GM19328 (cell line): ENCODE data around the gene RPF1.
"Not testable (repeated sequence)": the region's sequence is repeated elsewhere in the genome, so short reads cannot be mapped to it uniquely, and the experiment has no call there.

Experiments used
- ATAC-seq: cut with Tn5 transposase; IDR thresholded peaks from one replicate; pipeline ENCODE4 v1.9.1; 2021; ENCODE audit warnings: mild to moderate bottlenecking, moderate library complexity; ENCODE audit not compliant: unreplicated experiment

The RPF1 gene

DNA sequence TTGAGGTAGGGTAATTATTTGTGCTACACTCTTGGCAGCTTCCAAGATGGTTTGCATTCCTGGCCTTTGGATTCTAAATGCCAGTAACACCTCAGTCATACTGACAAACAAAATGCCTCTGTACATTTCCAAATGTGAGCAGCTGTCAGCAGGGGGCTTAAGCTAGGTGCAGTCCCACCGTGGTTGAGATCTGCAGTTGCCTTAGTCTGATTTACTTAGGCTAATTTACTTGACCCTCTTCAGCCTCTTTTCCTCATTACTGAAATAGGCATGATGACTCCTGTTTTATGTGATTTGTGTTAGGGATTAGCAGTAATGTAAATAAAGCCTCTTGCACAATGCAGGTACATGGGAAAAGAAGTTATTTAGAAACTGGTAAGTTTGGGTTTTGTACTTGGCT lies 13.7 kb downstream of the RPF1 start:
- ATAC-seq: no peak

- ATAC-seq: no peak
These were observed 14.7 kb downstream of the RPF1 start for GRCh38 chr1:84493747-84494146.

DNA sequence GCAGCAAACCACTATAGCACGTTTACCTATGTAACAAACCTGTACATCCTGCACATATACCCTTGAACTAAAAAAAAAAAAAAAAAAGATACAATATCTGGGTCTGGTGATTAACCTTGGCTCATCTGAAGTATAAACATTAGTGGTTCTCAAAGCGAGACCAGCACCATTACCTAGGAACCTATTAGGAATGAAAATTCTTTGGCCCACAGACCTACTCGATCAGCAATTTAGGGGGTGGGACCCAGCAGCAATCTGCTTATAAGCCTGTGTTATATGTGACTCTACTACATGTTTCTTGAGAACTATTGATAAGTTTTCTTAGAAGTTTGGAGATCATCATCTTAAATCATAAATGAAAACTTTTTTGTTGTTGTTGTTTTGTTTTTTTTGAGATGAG lies 17.4 kb downstream of the RPF1 start:
- no peak for ATAC-seq

GRCh38 chr1:84497631-84498275 lies 18.7 kb downstream of the RPF1 start:
- ATAC-seq: no peak

GRCh38 chr1:84502927-84503326 lies 23.9 kb downstream of the RPF1 start:
- ATAC-seq: no peak

DNA sequence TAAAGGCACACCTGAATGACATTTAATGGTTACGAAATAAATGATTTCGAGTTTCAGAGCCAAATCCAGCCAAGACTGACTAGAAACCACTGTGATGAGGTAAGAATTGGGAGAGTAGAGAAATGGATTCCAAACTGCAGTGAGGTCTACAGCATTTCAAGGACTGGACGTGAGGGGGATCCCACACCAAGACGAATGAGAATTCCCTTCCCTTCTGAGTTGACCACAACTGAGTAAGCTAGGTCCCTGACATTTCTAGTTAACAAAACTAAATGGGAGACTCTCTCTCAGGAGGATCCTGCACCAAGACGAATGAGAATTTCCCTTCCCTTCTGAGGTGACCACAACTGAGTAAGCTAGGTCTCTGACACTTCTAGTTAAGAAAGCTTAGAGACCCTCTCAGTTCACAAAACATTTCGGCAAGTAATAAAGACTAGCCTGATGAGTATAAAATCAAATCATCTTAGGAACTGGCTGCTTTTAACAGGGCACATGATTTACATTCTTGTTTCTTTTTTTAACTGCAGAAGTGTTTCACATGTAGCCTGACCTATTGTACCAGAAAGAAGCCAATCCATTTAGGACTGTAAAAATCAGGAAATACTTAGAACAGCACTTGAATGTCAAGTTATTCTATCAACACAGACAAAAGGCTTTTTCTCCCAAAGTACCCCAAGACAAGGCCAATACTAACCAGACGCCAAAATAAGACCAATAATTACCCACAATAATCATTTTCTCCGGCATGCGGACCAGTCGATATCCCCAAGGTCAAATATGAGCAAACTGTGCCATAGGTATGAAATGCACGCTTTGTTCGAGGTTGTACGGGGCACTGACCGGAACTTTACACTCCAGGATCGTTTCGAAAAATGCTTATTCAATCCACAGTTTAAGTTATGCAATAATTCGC lies 25.8 kb downstream of the RPF1 start:
- no peak for ATAC-seq

DNA sequence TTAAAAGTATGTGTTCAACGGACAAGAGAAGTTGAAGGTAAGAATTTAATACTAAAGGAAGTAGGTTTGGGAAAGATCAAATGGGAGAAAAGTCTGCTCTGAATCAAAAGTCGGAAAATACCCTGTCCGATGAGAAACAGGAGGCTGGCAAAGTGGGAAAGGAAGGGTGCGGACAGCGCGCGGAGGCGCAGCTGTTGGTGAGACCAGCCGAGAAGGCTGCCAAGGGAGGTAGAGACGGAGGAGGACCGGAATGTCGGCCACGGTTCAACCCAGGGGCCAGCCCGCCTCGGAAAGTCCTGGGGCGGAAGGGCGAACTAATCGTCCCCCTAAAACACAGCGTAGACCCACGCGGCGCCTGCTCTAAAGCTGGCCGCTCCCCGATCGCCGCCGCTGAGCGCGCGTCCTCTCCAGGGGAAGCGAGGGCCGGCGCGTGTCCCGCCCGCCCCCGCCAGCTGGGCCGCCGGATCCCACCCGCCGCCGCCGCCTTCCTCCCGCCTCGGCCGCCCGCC lies 26.5 kb downstream of the RPF1 start:
- peak; percentile 29 for ATAC-seq

DNA sequence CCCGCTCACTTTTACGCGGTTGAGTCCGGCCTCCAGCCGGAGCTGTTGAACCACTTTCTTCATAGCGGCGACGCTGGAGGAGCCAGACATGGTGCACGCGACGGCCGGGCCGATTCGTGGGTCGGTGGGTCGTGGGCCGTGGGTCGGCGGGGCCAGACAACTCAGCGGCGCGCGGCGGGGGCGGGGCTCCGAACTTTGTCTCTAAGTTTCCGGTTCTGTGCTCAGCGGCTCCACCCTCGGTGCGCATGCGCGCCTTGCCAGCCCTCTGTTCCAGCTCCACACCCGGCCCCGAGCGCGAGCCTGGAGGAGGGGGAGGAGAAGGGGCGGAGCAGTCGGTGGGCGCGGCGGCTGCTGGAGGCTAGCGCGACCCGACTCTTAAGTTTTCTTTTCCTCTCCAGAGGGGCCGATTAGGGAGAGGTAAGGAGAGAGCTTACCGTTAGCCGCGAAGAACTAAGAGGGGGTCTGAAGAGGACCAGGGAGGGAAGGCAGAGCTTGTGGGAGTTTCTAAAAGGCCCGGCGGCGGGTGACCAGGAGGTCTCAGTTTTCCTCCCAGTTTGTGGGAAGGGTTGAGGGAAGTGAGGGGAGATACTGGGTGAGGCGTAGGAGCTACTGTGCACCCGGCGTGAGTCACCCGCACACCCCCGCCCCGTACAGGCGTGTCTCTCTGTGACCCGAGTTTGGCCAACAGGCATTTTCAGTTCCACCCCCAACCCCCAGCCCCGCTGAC lies 27.1 kb downstream of the RPF1 start, which contains the start of the genes GNG5 and SPATA1:
Gene GNG5 (minus strand): TSS at position 580 of the 727 bp plus-strand sequence. CDS start 490 bp downstream, at position 90.
Gene SPATA1 (plus strand): TSS at position 385 of the 727 bp plus-strand sequence. CDS start 9,974 bp downstream, outside the sequence.
- peak; percentile 80 for ATAC-seq

DNA sequence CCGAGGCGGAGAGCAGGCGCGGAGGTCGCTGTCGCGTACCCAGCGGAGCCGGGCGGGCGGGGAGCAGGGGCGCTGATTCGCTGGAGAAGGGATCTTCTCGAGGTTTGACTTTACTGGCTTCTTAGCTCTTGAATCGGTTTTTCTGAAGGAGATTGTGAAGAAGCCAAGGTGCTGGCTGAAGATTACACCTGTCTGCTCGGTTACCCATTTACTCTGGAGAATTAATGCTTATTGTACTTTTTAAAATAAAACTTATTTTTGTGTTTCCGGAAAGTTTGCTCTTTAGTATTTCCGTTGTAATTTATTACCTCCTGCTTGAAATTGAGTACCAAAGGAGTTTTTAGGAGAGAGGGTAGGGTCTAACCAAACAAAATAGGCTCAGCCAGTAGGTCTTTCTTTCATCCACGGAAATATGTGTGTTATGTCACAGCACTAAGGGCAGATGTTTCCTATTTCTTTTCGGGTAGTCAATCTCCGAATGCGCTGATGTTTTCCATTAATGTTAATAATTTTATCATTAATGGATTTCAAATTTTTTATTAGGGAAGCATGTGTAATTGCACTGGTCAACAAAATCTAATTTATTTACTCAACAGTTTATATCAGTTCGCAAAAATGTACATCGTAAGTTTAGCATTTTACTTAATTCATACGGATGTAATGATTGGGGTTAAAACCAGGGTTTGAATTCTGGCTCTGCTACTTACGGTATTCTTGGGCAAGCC lies 27.8 kb downstream of the RPF1 start:
- ATAC-seq: no peak

- not testable (repeated sequence) for ATAC-seq
These were observed 28.8 kb downstream of the RPF1 start for GRCh38 chr1:84507887-84508286.

- no peak for ATAC-seq
These were observed 29.4 kb downstream of the RPF1 start for GRCh38 chr1:84508510-84508909.

DNA sequence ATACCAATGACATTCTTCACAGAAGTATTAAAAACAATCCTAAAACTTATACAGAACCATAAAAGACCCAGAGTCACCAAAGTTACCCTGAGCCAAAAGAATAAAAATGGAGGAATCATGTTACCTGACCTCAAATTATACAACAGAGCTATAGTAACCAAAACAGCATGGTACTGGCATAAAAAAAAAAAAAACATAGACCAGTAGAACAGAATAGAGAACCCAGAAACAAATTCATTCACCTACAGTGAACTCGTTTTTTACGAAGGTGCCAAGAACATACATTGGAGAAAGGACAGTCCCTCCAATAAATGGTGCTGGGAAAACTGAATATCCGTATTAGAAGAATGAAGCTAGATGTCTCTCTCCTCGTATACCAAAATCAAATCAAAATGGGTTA lies 30.0 kb downstream of the RPF1 start:
- no peak for ATAC-seq

DNA sequence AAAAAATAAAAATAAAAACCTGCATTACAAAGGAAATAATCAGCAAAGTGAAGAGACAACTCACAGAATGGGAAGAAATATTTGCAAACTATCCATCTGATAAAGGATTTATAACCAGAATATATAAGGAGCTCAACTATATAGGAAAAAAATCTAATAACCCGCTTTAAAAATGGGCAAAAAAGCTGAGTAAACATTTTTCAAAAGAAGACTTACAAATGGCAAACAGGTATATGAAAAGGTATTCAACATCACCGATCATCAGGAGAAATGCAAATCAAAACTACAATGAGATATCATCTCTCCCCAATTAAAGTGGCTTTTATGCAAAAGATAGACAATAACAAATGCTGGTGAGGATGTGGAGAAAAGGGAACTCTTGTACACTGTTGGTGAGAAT lies 31.1 kb downstream of the RPF1 start:
- no peak for ATAC-seq

GRCh38 chr1:84510668-84511067 lies 31.6 kb downstream of the RPF1 start:
- no peak for ATAC-seq

GRCh38 chr1:84524590-84524989 lies 45.5 kb downstream of the RPF1 start:
- ATAC-seq: no peak

GRCh38 chr1:84525779-84526178 lies 46.7 kb downstream of the RPF1 start:
- ATAC-seq: no peak

DNA sequence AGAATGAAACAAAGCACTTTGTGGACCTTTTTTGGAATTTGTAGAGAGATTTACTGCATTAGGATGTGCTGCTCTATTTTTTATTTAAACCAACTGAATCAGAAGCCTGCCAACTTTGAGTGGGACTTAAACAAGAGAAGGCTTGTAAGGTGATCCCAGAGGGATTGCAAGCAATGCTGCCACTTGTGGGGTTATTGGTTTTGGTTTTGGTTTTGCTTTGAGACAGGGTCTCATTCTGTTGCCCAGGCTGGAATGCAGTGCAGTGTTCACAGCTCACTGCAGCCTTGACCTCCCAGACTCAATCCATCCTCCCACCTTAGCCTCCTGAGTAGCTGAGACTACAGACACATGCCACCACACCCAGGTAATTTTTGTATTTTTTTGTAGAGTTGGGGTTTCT lies 59.5 kb downstream of the RPF1 start:
- no peak for ATAC-seq

DNA sequence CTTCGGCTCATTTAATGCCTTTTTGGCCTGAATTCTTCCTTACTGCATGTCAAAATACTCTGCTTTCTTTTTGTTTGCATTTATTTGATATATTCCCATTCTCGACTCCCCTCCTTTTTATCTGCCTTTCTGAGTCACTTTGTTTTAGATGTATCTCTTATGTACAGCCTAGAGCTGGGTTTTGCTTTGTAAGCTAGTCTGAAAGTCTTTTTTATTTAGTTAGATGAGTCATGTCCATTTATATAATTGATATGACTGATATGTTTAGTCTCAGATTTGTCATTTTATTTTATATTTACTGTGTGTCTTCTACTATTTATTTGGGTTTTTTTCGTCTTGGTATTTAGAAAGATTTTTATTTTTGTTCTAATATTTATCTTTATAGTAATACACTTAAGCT lies 60.9 kb downstream of the RPF1 start:
- no peak for ATAC-seq

DNA sequence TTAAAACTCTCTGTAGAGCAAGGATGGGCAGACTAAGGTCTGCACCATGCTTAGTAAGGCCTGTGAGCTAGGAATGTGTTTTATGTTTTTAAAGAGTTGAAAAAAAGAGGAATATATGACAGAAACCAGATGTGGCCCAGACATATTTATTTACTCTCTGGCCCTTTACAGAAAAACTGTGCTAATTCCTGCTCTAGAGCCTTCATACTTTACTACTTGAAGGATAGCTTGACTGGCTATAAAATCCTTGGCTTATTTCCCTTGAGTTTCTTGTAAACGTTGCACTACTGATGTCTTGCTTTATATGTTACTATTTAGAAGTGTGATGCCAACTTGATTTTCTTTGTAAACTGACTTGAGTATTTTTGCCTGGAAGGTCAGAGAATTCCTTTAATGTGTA lies 61.7 kb downstream of the RPF1 start:
- ATAC-seq: no peak

DNA sequence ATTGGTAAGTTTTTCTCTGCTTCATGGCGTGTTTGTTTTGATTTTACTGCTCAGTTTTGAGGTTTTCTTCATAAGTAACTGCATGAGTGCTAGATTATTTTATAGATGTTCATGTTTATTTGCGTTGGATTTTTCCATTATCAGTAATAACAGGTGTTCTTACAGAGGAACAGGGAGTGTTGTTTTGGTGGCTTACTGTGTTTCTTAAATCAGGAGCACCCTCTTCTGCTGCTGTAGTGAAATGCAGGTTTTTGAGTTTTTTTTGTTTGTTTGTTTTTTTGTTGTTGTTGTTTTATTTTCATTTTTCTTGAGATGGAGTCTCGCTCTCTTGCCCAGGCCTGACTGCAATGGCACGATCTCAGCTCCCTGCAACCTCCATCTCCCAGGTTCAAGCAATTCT lies 62.6 kb downstream of the RPF1 start:
- no peak for ATAC-seq
